IMR-90 (cell line): ENCODE results near the gene NECTIN2. TPM values are rescaled to one million over a fixed set of nuclear protein-coding genes. Genes with fewer than 3 reads are reported as not detected.

Experiments used
- ATAC-seq: fragments of 200-7000 bp; cut with Tn5 transposase; 2 replicates; pipeline ENCODE4 v1.9.1; 2020; ENCODE audit warnings: low read depth, mild to moderate bottlenecking, moderate library complexity
- BruUV-seq: library from RNA; stranded (reverse); fragments of 400-500 nt; replicated peaks from 2 replicates; lab custom pipeline; 2021; lab: Mats Ljungman, UMichigan
- CTCF ChIA-PET: fragments of 300-600 bp; formaldehyde crosslinking; extraction: SDS; loops from one replicate; lab custom pipeline; 2021; ENCODE audit warnings: antibody characterized with exemption; lab: Yijun Ruan, JAX
- POLR2A ChIA-PET: fragments of 300-600 bp; sonication (Branson Sonifier 250); formaldehyde crosslinking; loops from one replicate; lab custom pipeline; 2022; ENCODE audit warnings: antibody characterized with exemption; ENCODE audit not compliant: unreplicated experiment; lab: Charles Lee
- DNase-seq: peaks from one replicate; pipeline ENCODE4 v3.0.0; 2013
- H2AFZ ChIP-seq: replicated peaks from 2 replicates; pipeline ENCODE3; 2013; ENCODE audit warnings: low read length, mild to moderate bottlenecking; ENCODE audit not compliant: poor library complexity
- H2AK5ac ChIP-seq: 2 replicates; pipeline ENCODE4 v1.6.1; 2013; ENCODE audit warnings: low read depth, low read length, inconsistent platforms
- H2AK9ac ChIP-seq: replicated peaks from 2 replicates; pipeline ENCODE3; 2013; ENCODE audit warnings: mild to moderate bottlenecking, low read depth, low read length, moderate library complexity; ENCODE audit not compliant: poor library complexity
- H2BK120ac ChIP-seq: 2 replicates; pipeline ENCODE4 v1.6.1; 2013; ENCODE audit warnings: low read depth, low read length, inconsistent platforms
- H2BK15ac ChIP-seq: 3 replicates; pipeline ENCODE4 v1.6.1; 2013; ENCODE audit warnings: low read depth, low read length, inconsistent platforms
- H2BK20ac ChIP-seq: 2 replicates; pipeline ENCODE4 v1.6.1; 2013; ENCODE audit warnings: low read depth, mild to moderate bottlenecking, inconsistent platforms, low read length, moderate library complexity
- H2BK5ac ChIP-seq: 2 replicates; pipeline ENCODE4 v1.6.1; 2013; ENCODE audit warnings: mild to moderate bottlenecking, low read depth, low read length, inconsistent platforms; ENCODE audit not compliant: poor library complexity, severe bottlenecking
- H3K14ac ChIP-seq: replicated peaks from 2 replicates; pipeline ENCODE4 v1.6.1; 2013; ENCODE audit warnings: low read depth, low read length, inconsistent platforms
- H3K18ac ChIP-seq: 2 replicates; pipeline ENCODE4 v1.6.1; 2013; ENCODE audit warnings: low read depth, low read length, control low read depth
- H3K23ac ChIP-seq: 2 replicates; pipeline ENCODE4 v1.6.1; 2013; ENCODE audit warnings: low read depth, low read length, inconsistent platforms
- H3K27ac ChIP-seq: 2 replicates; pipeline ENCODE4 v1.5.1; 2013; ENCODE audit warnings: mild to moderate bottlenecking, control low read depth, low read length; ENCODE audit not compliant: insufficient read depth
- H3K27me3 ChIP-seq: 2 replicates; pipeline ENCODE4 v1.6.1; 2013; ENCODE audit warnings: low read length; ENCODE audit not compliant: control insufficient read depth, insufficient read depth
- H3K36me3 ChIP-seq: 2 replicates; pipeline ENCODE4 v1.6.1; 2013; ENCODE audit warnings: low read length, mixed read lengths; ENCODE audit not compliant: control insufficient read depth, insufficient read depth
- H3K4ac ChIP-seq: 2 replicates; pipeline ENCODE4 v1.6.1; 2013; ENCODE audit warnings: low read depth, low read length, inconsistent platforms
- H3K4me1 ChIP-seq: 2 replicates; pipeline ENCODE4 v1.6.1; 2013; ENCODE audit warnings: low read length, mixed read lengths; ENCODE audit not compliant: control insufficient read depth, insufficient read depth
- H3K4me2 ChIP-seq: 2 replicates; pipeline ENCODE4 v1.6.1; 2013; ENCODE audit warnings: low read depth, mild to moderate bottlenecking, control low read depth, low read length, moderate library complexity
- H3K4me3 ChIP-seq: 2 replicates; pipeline ENCODE4 v1.5.1; 2013; ENCODE audit warnings: low read depth, mild to moderate bottlenecking, control low read depth, low read length, moderate library complexity; ENCODE audit not compliant: insufficient read depth
- H3K56ac ChIP-seq: 2 replicates; pipeline ENCODE4 v1.6.1; 2013; ENCODE audit warnings: low read length, inconsistent platforms; ENCODE audit not compliant: insufficient read depth; ENCODE audit errors: extremely low read depth
- H3K79me1 ChIP-seq, 2 experiments: 2 replicates each; pipeline ENCODE4 v1.6.1; 2013; ENCODE audit warnings: low read length in 2 of 2, inconsistent platforms in 1 of 2, low read depth in 1 of 2
- H3K9ac ChIP-seq: 2 replicates; pipeline ENCODE4 v1.6.1; 2013; ENCODE audit warnings: low read depth, low read length, control low read depth
- H3K9me1 ChIP-seq: 2 replicates; pipeline ENCODE4 v1.6.1; 2013; ENCODE audit warnings: low read length, inconsistent platforms; ENCODE audit not compliant: insufficient read depth
- H3K9me3 ChIP-seq: 2 replicates; pipeline ENCODE4 v1.6.1; 2013; ENCODE audit warnings: low read length; ENCODE audit not compliant: control insufficient read depth, insufficient read depth
- H4K20me1 ChIP-seq: 2 replicates; pipeline ENCODE4 v1.6.1; 2013; ENCODE audit warnings: low read length, inconsistent platforms; ENCODE audit not compliant: insufficient read depth
- H4K5ac ChIP-seq: 2 replicates; pipeline ENCODE4 v1.6.1; 2013; ENCODE audit warnings: mild to moderate bottlenecking, low read depth, low read length, control low read depth
- H4K8ac ChIP-seq, 2 experiments: 2 replicates each; pipeline ENCODE4 v1.6.1; 2013; ENCODE audit warnings: low read depth in 2 of 2, low read length in 2 of 2, control low read depth in 1 of 2, inconsistent platforms in 1 of 2
- H4K91ac ChIP-seq: 2 replicates; pipeline ENCODE4 v1.6.1; 2013; ENCODE audit warnings: low read depth, low read length, inconsistent platforms; ENCODE audit not compliant: insufficient read depth
- BHLHE40 ChIP-seq: fragments of 150-350 bp; IDR thresholded peaks from 2 replicates; pipeline ENCODE4 v1.6.1; 2016; ENCODE audit warnings: mild to moderate bottlenecking, low read depth, low read length
- CHD1 ChIP-seq: IDR thresholded peaks from 2 replicates; pipeline ENCODE4 v1.6.1; 2012; ENCODE audit warnings: low read depth, low read length, improper control_type of control experiment
- MAFK ChIP-seq: IDR thresholded peaks from 2 replicates; pipeline ENCODE4 v1.6.1; 2012; ENCODE audit warnings: low read depth, low read length, improper control_type of control experiment
- MXI1 ChIP-seq: IDR thresholded peaks from 2 replicates; pipeline ENCODE4 v1.6.1; 2012; ENCODE audit warnings: low read depth, mild to moderate bottlenecking, low read length, moderate library complexity, borderline replicate concordance
- NFE2L2 ChIP-seq: fragments of 150-350 bp; IDR thresholded peaks from 2 replicates; pipeline ENCODE4 v1.6.1; 2016; ENCODE audit warnings: low read depth, mild to moderate bottlenecking, low read length
- RAD21 ChIP-seq: IDR thresholded peaks from 2 replicates; pipeline ENCODE4 v1.6.1; 2012; ENCODE audit warnings: low read length, improper control_type of control experiment
- RFX5 ChIP-seq: IDR thresholded peaks from 2 replicates; pipeline ENCODE4 v1.8.0; 2012; ENCODE audit warnings: low read depth, mild to moderate bottlenecking, low read length, moderate library complexity
- SMC3 ChIP-seq: fragments of 150-350 bp; IDR thresholded peaks from 2 replicates; pipeline ENCODE4 v1.6.1; 2016; ENCODE audit warnings: low read depth, mild to moderate bottlenecking, antibody characterized with exemption, low read length, moderate library complexity
- WGBS, 2 experiments: methylation state at CpG; one replicate each; pipeline versions ENCODE4 v1.1.5 to v1.1.7; 2013; ENCODE audit warnings: missing lambda C conversion rate in 2 of 2; ENCODE audit not compliant: insufficient read length in 1 of 2; ENCODE audit errors: extremely low coverage in 2 of 2; 5-methylcytosine and 5-hydroxymethylcytosine counted together
- dilution Hi-C: fragments of 300-500 bp; cut with HindIII; formaldehyde crosslinking; loops from one replicate; pipeline ENCODE4 v1.14.3; 2018; ENCODE audit warnings: low sequenced_read_pairs; ENCODE audit not compliant: unreplicated experiment
- in situ Hi-C: fragments of 300-500 bp; cut with MboI; formaldehyde crosslinking; loops from 3 replicates; pipeline ENCODE4 v1.14.3; 2019; ENCODE audit warnings: low sequenced_read_pairs, inconsistent platforms, mixed read lengths
- intact Hi-C: fragments of 100-400 bp; cut with micrococcal nuclease; formaldehyde crosslinking; loops from 2 replicates; pipeline ENCODE4 v1.10.0; 2022
- polyA plus RNA-seq, 3 experiments: library from polyadenylated mRNA; depleted of rRNA; stranded (reverse); fragments of >200 nt; gene quantifications; 2 replicates each; pipeline ENCODE4 v1.2.3, GENCODE V29; 2012; ENCODE audit warnings: low replicate concordance in 1 of 3
- total RNA-seq: library from RNA; depleted of rRNA; stranded (reverse); fragments of >200 nt; gene quantifications from 2 replicates; pipeline ENCODE4 v1.2.3, GENCODE V29; 2012
- TF ChIP-seq, protein P1 (sequence below): fragments of 150-350 bp; IDR thresholded peaks from 2 replicates; pipeline ENCODE4 v1.6.1; 2017; ENCODE audit warnings: mild to moderate bottlenecking, antibody characterized with exemption, low read length, low read depth
- TF ChIP-seq, protein P2 (sequence below): conservative IDR thresholded peaks from 2 replicates; pipeline ENCODE4 v1.5.1; 2012; ENCODE audit warnings: mild to moderate bottlenecking, low read depth, low read length, improper control_type of control experiment
- TF ChIP-seq, protein P3 (sequence below): fragments of 150-350 bp; IDR thresholded peaks from 2 replicates; pipeline ENCODE4 v1.6.1; 2016; ENCODE audit warnings: low read depth, mild to moderate bottlenecking, low read length, moderate library complexity, borderline replicate concordance

NECTIN2 gene
- total and polyA plus RNA-seq, 2 of the 4 experiments (the other 2 are of a cell fraction) = 77.8 to 170 TPM

DNA sequence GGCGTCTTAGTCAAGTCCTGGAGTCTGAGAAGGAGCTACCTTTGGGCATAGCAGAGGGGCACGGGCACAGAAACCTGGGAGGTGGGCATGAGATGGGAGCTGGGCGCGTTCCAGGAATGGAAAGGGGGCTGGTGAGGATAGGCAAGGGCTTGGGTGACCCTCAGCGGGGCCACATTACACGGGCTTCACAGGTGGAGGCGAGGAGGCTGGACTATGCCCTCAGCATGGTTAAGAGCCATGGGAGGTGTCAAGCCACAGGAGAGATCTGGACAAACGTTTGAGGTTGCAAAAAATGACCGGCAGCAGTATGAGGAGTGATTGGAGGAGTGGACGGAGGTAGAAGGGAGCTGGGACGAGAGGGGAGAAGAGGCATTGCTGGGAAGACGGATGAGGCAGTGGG, 21.5 kb downstream of the NECTIN2 start:
- Histone ChIP-seq H3K14ac (no peak overlapping the region), H4K8ac (no peak overlapping the region), H3K9me1 (peaks cover 8% of the 10 kb centered on the region; the same call in 1 of the 2 replicates), H3K9ac (no peak overlapping the region), H3K4me3 (no peak overlapping the region), H3K56ac (no peak overlapping the region), H4K5ac (no peak overlapping the region), H3K23ac (no peak overlapping the region), H3K27ac (no peak overlapping the region), H2BK20ac (no peak overlapping the region), H2AFZ (peak overlapping the region; percentile 32), H2AK5ac (no peak overlapping the region), H4K20me1 (peaks cover 47% of the 10 kb centered on the region), H2AK9ac (no peak overlapping the region), H3K36me3 (peaks cover 54% of the 10 kb centered on the region), H4K91ac (no peak overlapping the region), H3K4me2 (no peak overlapping the region), H3K27me3 (no peaks in the 10 kb centered on the region), H2BK15ac (no peak overlapping the region), H3K18ac (no peak overlapping the region), H3K79me1 (peaks cover 38 to 77% of the 10 kb centered on the region in 2 experiments), H2BK120ac (no peak overlapping the region), H2BK5ac (no peak overlapping the region), H3K9me3 (no peaks in the 10 kb centered on the region), H3K4me1 (peaks cover 2% of the 10 kb centered on the region; the same call in 1 of the 2 replicates), H3K4ac (no peak overlapping the region)
- POLR2A ChIA-PET = no interaction called here
- TF ChIP-seq CHD1 (no peak), RAD21 (no peak), MXI1 (no peak), BHLHE40 (no peak), SMC3 (no peak), RFX5 (no peak), MAFK (no peak), NFE2L2 (no peak)
- TF ChIP-seq, protein P1, sequence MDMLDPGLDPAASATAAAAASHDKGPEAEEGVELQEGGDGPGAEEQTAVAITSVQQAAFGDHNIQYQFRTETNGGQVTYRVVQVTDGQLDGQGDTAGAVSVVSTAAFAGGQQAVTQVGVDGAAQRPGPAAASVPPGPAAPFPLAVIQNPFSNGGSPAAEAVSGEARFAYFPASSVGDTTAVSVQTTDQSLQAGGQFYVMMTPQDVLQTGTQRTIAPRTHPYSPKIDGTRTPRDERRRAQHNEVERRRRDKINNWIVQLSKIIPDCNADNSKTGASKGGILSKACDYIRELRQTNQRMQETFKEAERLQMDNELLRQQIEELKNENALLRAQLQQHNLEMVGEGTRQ = no peak
- TF ChIP-seq, protein P2, sequence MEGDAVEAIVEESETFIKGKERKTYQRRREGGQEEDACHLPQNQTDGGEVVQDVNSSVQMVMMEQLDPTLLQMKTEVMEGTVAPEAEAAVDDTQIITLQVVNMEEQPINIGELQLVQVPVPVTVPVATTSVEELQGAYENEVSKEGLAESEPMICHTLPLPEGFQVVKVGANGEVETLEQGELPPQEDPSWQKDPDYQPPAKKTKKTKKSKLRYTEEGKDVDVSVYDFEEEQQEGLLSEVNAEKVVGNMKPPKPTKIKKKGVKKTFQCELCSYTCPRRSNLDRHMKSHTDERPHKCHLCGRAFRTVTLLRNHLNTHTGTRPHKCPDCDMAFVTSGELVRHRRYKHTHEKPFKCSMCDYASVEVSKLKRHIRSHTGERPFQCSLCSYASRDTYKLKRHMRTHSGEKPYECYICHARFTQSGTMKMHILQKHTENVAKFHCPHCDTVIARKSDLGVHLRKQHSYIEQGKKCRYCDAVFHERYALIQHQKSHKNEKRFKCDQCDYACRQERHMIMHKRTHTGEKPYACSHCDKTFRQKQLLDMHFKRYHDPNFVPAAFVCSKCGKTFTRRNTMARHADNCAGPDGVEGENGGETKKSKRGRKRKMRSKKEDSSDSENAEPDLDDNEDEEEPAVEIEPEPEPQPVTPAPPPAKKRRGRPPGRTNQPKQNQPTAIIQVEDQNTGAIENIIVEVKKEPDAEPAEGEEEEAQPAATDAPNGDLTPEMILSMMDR = no peak
- TF ChIP-seq, protein P3, sequence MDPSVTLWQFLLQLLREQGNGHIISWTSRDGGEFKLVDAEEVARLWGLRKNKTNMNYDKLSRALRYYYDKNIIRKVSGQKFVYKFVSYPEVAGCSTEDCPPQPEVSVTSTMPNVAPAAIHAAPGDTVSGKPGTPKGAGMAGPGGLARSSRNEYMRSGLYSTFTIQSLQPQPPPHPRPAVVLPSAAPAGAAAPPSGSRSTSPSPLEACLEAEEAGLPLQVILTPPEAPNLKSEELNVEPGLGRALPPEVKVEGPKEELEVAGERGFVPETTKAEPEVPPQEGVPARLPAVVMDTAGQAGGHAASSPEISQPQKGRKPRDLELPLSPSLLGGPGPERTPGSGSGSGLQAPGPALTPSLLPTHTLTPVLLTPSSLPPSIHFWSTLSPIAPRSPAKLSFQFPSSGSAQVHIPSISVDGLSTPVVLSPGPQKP = no peak
- dilution Hi-C loops (no loop called here), in situ Hi-C loops (no loop called here), intact Hi-C loops (no loop called here)
- CTCF ChIA-PET = no interaction called here
- 73% methylated on average over 8 of the region's 12 CpGs; no CpG with 5 or more reads in 1 of the 2 experiments for WGBS, 2 experiments
- BruUV-seq = no TSS peak
- DNase-seq = no peak
- no peak for ATAC-seq
